A673 (cell line): ENCODE results near the gene MATN4.

Experiments
- CTCF ChIP-seq: fragments of 300-800, 200-600 bp; sonication (generic); conservative IDR thresholded peaks from 2 replicates; pipeline ENCODE4 v1.5.1; 2017; ENCODE audit warnings: low read depth, mild to moderate bottlenecking, antibody characterized with exemption, low read length, moderate library complexity, mixed read lengths
- EZH2 ChIP-seq: fragments of 200-600 bp; sonication (generic); IDR thresholded peaks from 2 replicates; pipeline ENCODE4 v1.6.1; 2017; ENCODE audit warnings: borderline replicate concordance, low read depth, mild to moderate bottlenecking, mixed read lengths, antibody characterized with exemption, low read length; ENCODE audit not compliant: poor library complexity, severe bottlenecking

- TF ChIP-seq CTCF (no peak), EZH2 (no peak)
Observed at GRCh38 chr20:45301824-45302271, 6.3 kb downstream of the MATN4 start.
